GM23248 (cell line): ENCODE data around the gene ABHD16A. TPM values are rescaled to one million over a fixed set of nuclear protein-coding genes. Genes with fewer than 3 reads are reported as not detected.
A peak's percentile ranks its signal among the peaks of the same experiment; 100 is the strongest.

Experiments used
- DNase-seq: peaks from one replicate; pipeline ENCODE4 v3.0.0-alpha.2; 2015
- H2AFZ ChIP-seq: fragments of 200-600 bp; sonication (generic); 2 replicates; pipeline ENCODE4 v1.6.1; 2016; ENCODE audit warnings: antibody characterized with exemption
- H3F3A ChIP-seq: fragments of 200-600 bp; sonication (generic); 2 replicates; pipeline ENCODE4 v1.6.1; 2016; ENCODE audit warnings: mild to moderate bottlenecking, antibody characterized with exemption, mixed run types; ENCODE audit not compliant: insufficient read depth
- H3K27ac ChIP-seq: fragments of 200-600 bp; sonication (generic); 2 replicates; pipeline ENCODE4 v1.5.1; 2016; ENCODE audit warnings: mild to moderate bottlenecking
- H3K27me3 ChIP-seq: fragments of 200-600 bp; sonication (generic); replicated peaks from 2 replicates; pipeline ENCODE4 v1.6.1; 2016; ENCODE audit warnings: mild to moderate bottlenecking; ENCODE audit not compliant: insufficient read depth
- H3K36me3 ChIP-seq: fragments of 200-600 bp; sonication (generic); 2 replicates; pipeline ENCODE4 v1.6.1; 2016; ENCODE audit warnings: low read depth, mild to moderate bottlenecking
- H3K4me1 ChIP-seq: fragments of 200-600 bp; sonication (generic); 2 replicates; pipeline ENCODE4 v1.6.1; 2016; ENCODE audit warnings: mild to moderate bottlenecking; ENCODE audit not compliant: insufficient read depth
- H3K4me2 ChIP-seq: fragments of 200-600 bp; sonication (generic); one replicate; pipeline ENCODE4 v1.6.1; 2016; ENCODE audit warnings: mild to moderate bottlenecking; ENCODE audit not compliant: unreplicated experiment
- H3K4me3 ChIP-seq: fragments of 200-600 bp; sonication (generic); 2 replicates; pipeline ENCODE4 v1.5.1; 2016; ENCODE audit warnings: mild to moderate bottlenecking
- H3K79me2 ChIP-seq: fragments of 200-600 bp; sonication (generic); 2 replicates; pipeline ENCODE4 v1.6.1; 2016; ENCODE audit warnings: mild to moderate bottlenecking; ENCODE audit not compliant: insufficient read depth
- H3K9ac ChIP-seq: fragments of 200-600 bp; sonication (generic); 2 replicates; pipeline ENCODE4 v1.6.1; 2016; ENCODE audit warnings: mild to moderate bottlenecking
- H3K9me2 ChIP-seq: fragments of 200-600 bp; sonication (generic); 2 replicates; pipeline ENCODE4 v1.6.1; 2016; ENCODE audit warnings: mixed run types, mild to moderate bottlenecking, moderate library complexity; ENCODE audit not compliant: insufficient read depth
- H3K9me3 ChIP-seq: fragments of 200-600 bp; sonication (generic); one replicate; pipeline ENCODE4 v1.6.1; 2017; ENCODE audit warnings: low read depth
- H4K20me1 ChIP-seq: fragments of 200-600 bp; sonication (generic); 2 replicates; pipeline ENCODE4 v1.6.0; 2016; ENCODE audit not compliant: insufficient read depth
- EZH2 ChIP-seq: fragments of 200-600 bp; sonication (generic); IDR thresholded peaks from 2 replicates; pipeline ENCODE4 v1.6.1; 2018; ENCODE audit warnings: antibody characterized with exemption, mild to moderate bottlenecking; ENCODE audit not compliant: insufficient read depth, poor library complexity, severe bottlenecking
- EZH2phosphoT487 ChIP-seq: fragments of 200-600 bp; sonication (generic); IDR thresholded peaks from 2 replicates; pipeline ENCODE4 v1.6.1; 2018; ENCODE audit warnings: antibody characterized with exemption, moderate library complexity, mild to moderate bottlenecking, low read depth; ENCODE audit not compliant: insufficient read depth
- WGBS, 2 experiments: methylation state at CpG; one replicate each; pipeline ENCODE4 v1.1.6; 2015 to 2017; ENCODE audit warnings: low lambda C conversion rate in 2 of 2, low coverage in 1 of 2; ENCODE audit errors: missing lambda C conversion rate in 2 of 2; 5-methylcytosine and 5-hydroxymethylcytosine counted together
- in situ Hi-C: fragments of 300-500 bp; cut with MboI; formaldehyde crosslinking; loops from 2 replicates; pipeline ENCODE4 v1.15.0; 2020
- polyA plus RNA-seq: library from polyadenylated mRNA; unstranded; fragments of >200 nt; fragmentation: Nextera tagmentation; extraction: Ambion mirVana; gene quantifications from 2 replicates; pipeline ENCODE4 v1.2.1, GENCODE V29; 2016
- total RNA-seq: library from RNA; depleted of rRNA; stranded (reverse); fragments of >200 nt; shearing (Covaris generic); gene quantifications from 2 replicates; pipeline ENCODE4 v1.2.3, GENCODE V29; 2014

The ABHD16A gene
- total and polyA plus RNA-seq, 2 experiments from 2014 or later: 48.0 to 54.0 TPM

GRCh38 chr6:31734247-31734820 is 31.2 kb upstream of the ABHD16A start:
- no peaks in the 10 kb centered on the region for H3K9me2 ChIP-seq
- peak overlapping the region; percentile 87 for H3K27ac ChIP-seq
- WGBS, 2 experiments: 0% methylated on average over 1 to 2 of the region's 2 CpGs
- 0 out of 2 replicates have a peak overlapping the region, but pooled peaks have one; percentile 41 for H2AFZ ChIP-seq
- in situ Hi-C loops: no loop called here
- H3K36me3 ChIP-seq: peaks cover 33% of the 10 kb centered on the region
- peak overlapping the region; percentile 98 for H3K4me2 ChIP-seq
- no peaks in the 10 kb centered on the region for H4K20me1 ChIP-seq
- peak overlapping the region; percentile 100 for H3K4me3 ChIP-seq
- peaks cover 44% of the 10 kb centered on the region for H3K4me1 ChIP-seq
- H3K27me3 ChIP-seq: no peaks in the 10 kb centered on the region
- peaks cover 71% of the 10 kb centered on the region for H3F3A ChIP-seq
- TF ChIP-seq EZH2 (no peak), EZH2phosphoT487 (no peak)
- peak overlapping the region; percentile 95 for H3K9ac ChIP-seq
- no peak for DNase-seq
- H3K79me2 ChIP-seq: peaks cover 58% of the 10 kb centered on the region
- H3K9me3 ChIP-seq: no peaks in the 10 kb centered on the region

DNA sequence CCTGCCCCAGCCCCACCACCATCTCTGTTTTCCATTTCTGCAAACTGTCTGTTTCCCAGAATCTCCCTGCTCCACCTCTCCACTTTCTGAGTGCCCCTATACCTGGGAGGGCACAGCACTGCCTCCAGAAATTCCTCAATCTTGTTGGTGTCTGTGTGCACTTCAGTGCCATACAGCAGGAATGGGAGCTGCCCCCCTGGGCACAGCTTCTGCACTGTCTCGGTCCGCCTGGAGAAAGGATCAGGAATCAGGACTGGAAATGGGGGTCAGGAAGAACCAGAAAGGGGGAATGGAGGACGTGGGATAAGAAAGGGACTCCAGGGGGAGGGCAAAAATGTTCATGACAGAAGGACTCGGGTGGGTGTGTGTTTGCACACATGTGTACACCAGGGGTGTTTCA is 30.6 kb upstream of the ABHD16A start:
- peak overlapping the region; percentile 95 for H3K9ac ChIP-seq
- H4K20me1 ChIP-seq: no peaks in the 10 kb centered on the region
- H2AFZ ChIP-seq: no peak overlapping the region
- H3K4me2 ChIP-seq: peak overlapping the region; percentile 98
- in situ Hi-C loops: no loop called here
- TF ChIP-seq EZH2: no peak
- DNase-seq: no peak
- H3K4me3 ChIP-seq: peak overlapping the region; percentile 100
- peaks cover 41% of the 10 kb centered on the region for H3K4me1 ChIP-seq
- H3K79me2 ChIP-seq: peaks cover 58% of the 10 kb centered on the region
- peaks cover 33% of the 10 kb centered on the region for H3K36me3 ChIP-seq
- H3K9me3 ChIP-seq: no peaks in the 10 kb centered on the region
- H3K27me3 ChIP-seq: no peaks in the 10 kb centered on the region
- no peaks in the 10 kb centered on the region for H3K9me2 ChIP-seq
- 64% methylated on average over 4 of the region's 4 CpGs for WGBS, 2 experiments
- peak overlapping the region; percentile 87 for H3K27ac ChIP-seq
- H3F3A ChIP-seq: peaks cover 67% of the 10 kb centered on the region

DNA sequence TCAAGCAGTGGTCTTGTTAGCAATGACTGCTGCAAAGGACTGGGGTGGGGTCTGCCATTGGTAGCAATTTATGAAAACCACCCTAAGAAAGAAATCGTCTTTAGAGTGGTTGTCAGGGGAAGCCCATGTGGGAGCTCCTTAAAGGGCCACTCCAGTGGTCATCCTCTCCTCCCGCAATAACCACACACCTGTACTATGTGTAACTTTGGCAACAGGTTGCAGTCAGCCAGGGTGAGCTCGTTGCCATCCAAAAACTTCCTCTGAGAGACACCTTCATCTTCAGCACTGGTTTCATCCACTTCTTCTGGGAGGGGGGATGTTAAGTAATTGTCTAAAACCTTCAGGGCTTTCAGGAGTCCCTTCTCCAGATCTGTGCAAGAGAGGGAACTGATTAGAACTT is 28.9 kb upstream of the ABHD16A start:
- Histone ChIP-seq H3K27ac (no peak overlapping the region), H3K4me2 (no peak overlapping the region), H3K4me1 (peaks cover 24% of the 10 kb centered on the region), H3K79me2 (peaks cover 52% of the 10 kb centered on the region), H2AFZ (no peak overlapping the region), H3F3A (peaks cover 54% of the 10 kb centered on the region), H3K4me3 (no peak overlapping the region), H3K9me2 (no peaks in the 10 kb centered on the region), H3K27me3 (no peaks in the 10 kb centered on the region), H3K9me3 (no peaks in the 10 kb centered on the region), H3K9ac (no peak overlapping the region), H3K36me3 (peaks cover 36% of the 10 kb centered on the region), H4K20me1 (no peaks in the 10 kb centered on the region)
- in situ Hi-C loops: no loop called here
- DNase-seq: no peak
- no peak for TF ChIP-seq EZH2phosphoT487
- TF ChIP-seq EZH2: no peak
- 79 to 88% methylated on average over 3 of the region's 3 CpGs for WGBS, 2 experiments

GRCh38 chr6:31730631-31731086 is 27.5 kb upstream of the ABHD16A start:
- Histone ChIP-seq H3K9me3 (no peaks in the 10 kb centered on the region), H3K4me1 (peaks cover 19% of the 10 kb centered on the region), H3K27ac (peak overlapping the region; percentile 78), H3K9ac (peak overlapping the region; percentile 81), H3K4me2 (peak overlapping the region; percentile 87), H3F3A (peaks cover 44% of the 10 kb centered on the region), H3K9me2 (no peaks in the 10 kb centered on the region), H3K27me3 (no peaks in the 10 kb centered on the region), H4K20me1 (no peaks in the 10 kb centered on the region), H3K36me3 (peaks cover 44% of the 10 kb centered on the region), H3K4me3 (peak overlapping the region; percentile 75), H3K79me2 (peaks cover 38% of the 10 kb centered on the region), H2AFZ (no peak overlapping the region)
- in situ Hi-C loops: no loop called here
- 77 to 82% methylated on average over 11 of the region's 11 CpGs for WGBS, 2 experiments
- TF ChIP-seq EZH2phosphoT487: no peak
- no peak for TF ChIP-seq EZH2
- no peak for DNase-seq
